ENCODE measurements around the gene ATXN1. TPM values are rescaled to one million over a fixed set of nuclear protein-coding genes. Genes with fewer than 3 reads are reported as not detected.

The ATXN1 gene
- total and polyA plus RNA-seq, 2 of the 8 experiments (the other 6 are each of a cell fraction or from before 2014, with no cell fraction given): 1.6 to 4.0 TPM

DNA sequence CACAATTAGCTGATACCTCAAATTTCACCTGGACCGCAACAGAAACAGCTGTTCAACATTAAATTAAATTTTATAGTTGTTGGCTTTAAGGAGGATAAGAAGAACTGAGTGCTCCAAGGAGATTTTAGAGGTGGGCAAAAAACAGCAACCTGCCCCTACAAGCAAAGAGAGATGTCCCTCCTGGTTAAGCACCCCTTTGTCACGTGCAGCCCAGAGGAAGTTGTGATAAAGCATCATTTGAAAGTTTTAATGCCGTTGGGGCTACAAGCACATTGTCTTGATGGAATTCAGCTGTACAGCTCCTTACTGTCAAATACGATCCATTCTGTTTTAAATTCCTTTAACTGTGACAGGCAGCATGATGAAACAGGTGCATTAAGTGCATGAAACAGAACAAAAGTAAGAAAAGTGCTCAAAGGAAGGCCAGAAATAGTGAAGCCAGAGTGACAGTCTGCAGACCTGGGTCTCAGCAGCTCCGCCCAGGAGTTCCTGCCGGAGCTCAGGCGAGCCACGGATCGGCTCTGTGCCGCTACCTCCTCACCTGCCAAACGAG lies 327.8 kb downstream of the ATXN1 start:
- H3K9me3 ChIP-seq (ENCODE audit: insufficient read depth in 2 of 2, low read depth in 1 of 2, low read length in 1 of 2): no peaks in the 10 kb centered on the region
- no peak overlapping the region for H2BK15ac ChIP-seq (ENCODE audit: low read length)
- no peak overlapping the region for H4K91ac ChIP-seq (replicated peaks; ENCODE audit: insufficient read length, low read length)
- WGBS, 2 experiments (ENCODE audit: extremely low coverage in 1 of 2, insufficient coverage in 1 of 2, insufficient read length in 1 of 2, insufficient replicate concordance in 2 of 2, low coverage in 1 of 2, low lambda C conversion rate in 2 of 2, missing lambda C conversion rate in 1 of 2): 86% methylated on average over 11 of the region's 11 CpGs; no CpG with 5 or more reads in 1 of the 2 experiments
- no peak overlapping the region for H3K14ac ChIP-seq (ENCODE audit: insufficient read length)
- no peak overlapping the region for H4K5ac ChIP-seq (ENCODE audit: insufficient read length, low read depth, low read length)
- H3K56ac ChIP-seq (replicated peaks; ENCODE audit: insufficient read length, low read depth, low read length): no peak overlapping the region
- DNase-seq (ENCODE audit: low read depth in 1 of 2, low spot score in 2 of 2) (no peak), FAIRE-seq (no peak)
- no peak overlapping the region for H3K9ac ChIP-seq (replicated peaks in 1 of 4; ENCODE audit: extremely low read depth in 1 of 4, low read depth in 3 of 4, low read length in 3 of 4)
- no peak overlapping the region for H3K4ac ChIP-seq (replicated peaks; ENCODE audit: insufficient read length, low read depth, low read length)
- no peak overlapping the region for H3K27ac ChIP-seq (ENCODE audit: low read depth, low read length)
- H3K79me1 ChIP-seq (ENCODE audit: low read depth, low read length): no peaks in the 10 kb centered on the region
- H2BK120ac ChIP-seq (replicated peaks; ENCODE audit: low read depth, low read length): no peak overlapping the region
- no peak overlapping the region for H3K23ac ChIP-seq (ENCODE audit: insufficient read length)
- H3K4me3 ChIP-seq (ENCODE audit: extremely low read depth in 1 of 4, insufficient read depth in 2 of 4, low read depth in 3 of 4, low read length in 4 of 4): no peak overlapping the region
- no peak overlapping the region for H2BK5ac ChIP-seq (ENCODE audit: low read depth, low read length)
- H3K4me2 ChIP-seq (ENCODE audit: insufficient read depth in 1 of 2, low read depth in 2 of 2, low read length in 2 of 2): no peak overlapping the region
- ChIA-PET CTCF (ENCODE audit: partially characterized antibody) (interaction anchor here (0.6 kb wide), 1 partner anchor 20 kb away, joined by 3 read pairs; no protein-coding TSS in a partner anchor), POLR2A (ENCODE audit: partially characterized antibody) (interaction anchor here (1.1 kb wide), 1 partner anchor 7 kb away, joined by 3 read pairs; no protein-coding TSS in a partner anchor)
- no peak overlapping the region for H2BK20ac ChIP-seq (ENCODE audit: low read length)
- no peak overlapping the region for H2AFZ ChIP-seq (ENCODE audit: low read length)
- no peak overlapping the region for H4K8ac ChIP-seq (ENCODE audit: extremely low read depth, insufficient read depth, low read length)
- no peaks in the 10 kb centered on the region for H4K20me1 ChIP-seq (replicated peaks in 1 of 2; ENCODE audit: control insufficient read depth in 1 of 2, insufficient read depth in 2 of 2, low read length in 2 of 2)
- no peaks in the 10 kb centered on the region for H3K4me1 ChIP-seq (replicated peaks in 1 of 4; ENCODE audit: control insufficient read depth in 3 of 4, insufficient read depth in 4 of 4, low read length in 3 of 4)
- H3K36me3 ChIP-seq (ENCODE audit: control insufficient read depth in 2 of 4, insufficient read depth in 4 of 4, low read length in 3 of 4): no peaks in the 10 kb centered on the region; a peak in 1 of 8 replicates
- no peaks in the 10 kb centered on the region for H3K27me3 ChIP-seq (replicated peaks in 1 of 4; ENCODE audit: control insufficient read depth in 3 of 4, extremely low read depth in 1 of 4, insufficient read depth in 3 of 4, low read length in 3 of 4)
- H3K79me2 ChIP-seq (ENCODE audit: control insufficient read depth in 1 of 2, insufficient read depth in 2 of 2, low read length in 2 of 2): no peaks in the 10 kb centered on the region
- no peak overlapping the region for H2BK12ac ChIP-seq (ENCODE audit: low read depth, low read length)
- H2AK5ac ChIP-seq (ENCODE audit: low read depth, low read length): no peak overlapping the region
- H3K23me2 ChIP-seq (ENCODE audit: low read depth, low read length): no peaks in the 10 kb centered on the region
- no peak overlapping the region for H3K18ac ChIP-seq (ENCODE audit: extremely low read depth, low read length)
- TF ChIP-seq KDM5A (IDR thresholded peaks at IDR 0.05; ENCODE audit: low read length): no peak
